Measurements from ENCODE around the gene OSR1.
"Not testable (repeated sequence)": the region's sequence is repeated elsewhere in the genome, so short reads cannot be mapped to it uniquely, and the experiment has no call there.

OSR1 gene

DNA sequence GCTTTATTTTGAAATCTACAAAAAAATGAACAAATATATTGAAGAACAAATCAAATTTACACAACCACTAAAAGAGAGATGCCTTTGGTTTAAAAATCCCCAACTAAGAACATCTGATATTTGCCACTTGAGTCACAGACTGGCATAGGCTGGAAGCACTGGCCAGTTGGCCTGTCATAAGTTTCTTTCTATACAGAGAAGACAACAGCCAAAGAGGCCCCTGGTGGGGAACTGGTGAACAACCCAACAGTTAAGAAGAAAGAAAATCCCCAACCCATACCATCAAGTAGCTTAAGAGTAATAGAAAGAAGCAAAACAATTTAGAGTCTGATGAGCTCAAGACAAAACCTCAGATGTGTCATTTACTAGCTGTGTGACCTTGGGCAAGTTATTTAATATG lies 45.5 kb downstream of the OSR1 start:
- in situ Hi-C loops (cut with MboI; ENCODE audit: low pct_unique_long_range_greater_than_20kb, low sequenced_read_pairs, unreplicated experiment) = no loop called here
- peak; percentile 35 for DNase-seq (ENCODE audit: low spot score)
- TF ChIP-seq, protein P1, sequence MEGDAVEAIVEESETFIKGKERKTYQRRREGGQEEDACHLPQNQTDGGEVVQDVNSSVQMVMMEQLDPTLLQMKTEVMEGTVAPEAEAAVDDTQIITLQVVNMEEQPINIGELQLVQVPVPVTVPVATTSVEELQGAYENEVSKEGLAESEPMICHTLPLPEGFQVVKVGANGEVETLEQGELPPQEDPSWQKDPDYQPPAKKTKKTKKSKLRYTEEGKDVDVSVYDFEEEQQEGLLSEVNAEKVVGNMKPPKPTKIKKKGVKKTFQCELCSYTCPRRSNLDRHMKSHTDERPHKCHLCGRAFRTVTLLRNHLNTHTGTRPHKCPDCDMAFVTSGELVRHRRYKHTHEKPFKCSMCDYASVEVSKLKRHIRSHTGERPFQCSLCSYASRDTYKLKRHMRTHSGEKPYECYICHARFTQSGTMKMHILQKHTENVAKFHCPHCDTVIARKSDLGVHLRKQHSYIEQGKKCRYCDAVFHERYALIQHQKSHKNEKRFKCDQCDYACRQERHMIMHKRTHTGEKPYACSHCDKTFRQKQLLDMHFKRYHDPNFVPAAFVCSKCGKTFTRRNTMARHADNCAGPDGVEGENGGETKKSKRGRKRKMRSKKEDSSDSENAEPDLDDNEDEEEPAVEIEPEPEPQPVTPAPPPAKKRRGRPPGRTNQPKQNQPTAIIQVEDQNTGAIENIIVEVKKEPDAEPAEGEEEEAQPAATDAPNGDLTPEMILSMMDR (IDR thresholded peaks at IDR 0.05; ENCODE audit: extremely low read depth, insufficient read depth, missing control alignments) = no peak

DNA sequence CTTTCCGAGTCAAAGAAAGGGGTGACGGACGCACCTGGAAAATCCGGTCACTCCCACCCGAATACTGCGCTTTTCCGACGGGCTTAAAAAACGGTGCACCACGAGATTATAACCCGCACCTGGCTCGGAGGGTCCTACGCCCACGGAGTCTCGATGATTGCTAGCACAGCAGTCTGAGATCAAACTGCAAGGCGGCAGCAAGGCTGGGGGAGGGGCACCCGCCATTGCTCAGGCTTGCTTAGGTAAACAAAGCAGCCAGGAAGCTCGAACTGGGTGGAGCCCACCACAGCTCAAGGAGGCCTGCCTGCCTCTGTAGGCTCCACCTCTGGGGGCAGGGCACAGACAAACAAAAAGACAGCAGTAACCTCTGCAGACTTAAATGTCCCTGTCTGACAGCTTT lies 52.4 kb downstream of the OSR1 start:
- in situ Hi-C loops (cut with MboI; ENCODE audit: low pct_unique_long_range_greater_than_20kb, low sequenced_read_pairs, unreplicated experiment); DNase-seq (ENCODE audit: low spot score): not testable (repeated sequence)

DNA sequence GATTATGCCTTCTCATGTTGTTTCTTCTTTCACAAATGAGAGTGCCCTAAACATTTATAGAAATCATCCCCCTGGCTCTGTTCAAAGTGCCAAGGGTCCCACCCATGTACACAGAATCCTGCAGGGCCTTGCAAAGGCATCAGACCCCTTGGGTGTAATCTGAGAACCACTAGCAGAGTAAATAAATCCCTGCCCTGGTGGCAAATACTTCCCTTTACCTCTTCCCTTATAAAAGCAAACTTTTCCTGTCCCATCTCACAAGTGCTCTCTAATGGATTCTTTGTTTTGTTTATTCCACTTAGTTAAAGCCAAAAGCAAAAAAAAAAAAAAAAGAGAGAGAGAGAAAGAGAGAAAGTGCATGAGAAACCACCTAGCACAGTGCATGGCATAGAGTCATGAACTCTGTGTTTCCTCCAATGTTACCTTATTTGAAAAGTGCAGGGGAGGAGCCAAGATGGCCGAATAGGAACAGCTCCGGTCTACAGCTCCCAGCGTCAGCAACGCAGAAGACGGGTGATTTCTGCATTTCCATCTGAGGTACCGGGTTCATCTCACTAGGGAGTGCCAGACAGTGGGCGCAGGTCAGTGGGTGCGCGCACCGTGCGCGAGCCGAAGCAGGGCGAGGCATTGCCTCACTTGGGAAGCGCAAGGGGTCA lies 52.9 kb downstream of the OSR1 start:
- DNase-seq (ENCODE audit: low spot score); in situ Hi-C loops (cut with MboI; ENCODE audit: low pct_unique_long_range_greater_than_20kb, low sequenced_read_pairs, unreplicated experiment): not testable (repeated sequence)

DNA sequence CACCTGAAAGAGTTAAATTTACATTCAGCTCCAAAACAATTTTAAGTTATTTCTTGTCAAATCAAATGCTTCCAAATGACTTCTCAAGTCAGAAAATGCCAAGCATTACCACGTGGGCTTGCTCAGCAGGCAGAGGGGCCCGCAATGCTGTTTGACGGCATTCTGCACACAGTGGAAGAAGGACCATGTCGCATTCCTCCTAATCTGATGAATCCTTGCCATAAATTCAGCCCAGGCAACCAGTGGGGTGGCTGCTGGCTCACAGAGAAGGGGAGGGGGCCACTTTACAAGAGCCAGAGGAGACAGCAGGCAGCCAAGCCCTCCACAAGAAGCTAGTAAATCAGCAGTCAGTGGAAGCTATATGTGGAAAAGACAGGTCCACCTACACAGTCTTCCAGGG lies 56.7 kb downstream of the OSR1 start:
- in situ Hi-C loops (cut with MboI; ENCODE audit: low pct_unique_long_range_greater_than_20kb, low sequenced_read_pairs, unreplicated experiment) = no loop called here
- TF ChIP-seq, protein P1 (IDR thresholded peaks at IDR 0.05; ENCODE audit: extremely low read depth, insufficient read depth, missing control alignments) = no peak
- DNase-seq (ENCODE audit: low spot score) = no peak

All from GM13977 (cell line).